Skeletal muscle cell (primary cell): Measurements from ENCODE around the gene ERP44.
A peak's percentile ranks its signal among the peaks of the same experiment; 100 is the strongest.
"Not testable (repeated sequence)": the region's sequence is repeated elsewhere in the genome, so short reads cannot be mapped to it uniquely, and the experiment has no call there.

ENCODE experiments used
- DNase-seq: peaks from one replicate; pipeline ENCODE4 v3.0.0-alpha.2; 2010; ENCODE audit warnings: low read depth
- H3K4me3 ChIP-seq: 2 replicates; pipeline ENCODE4 v1.5.1; 2011; ENCODE audit warnings: low read depth, mild to moderate bottlenecking, control low read depth, low read length, moderate library complexity

ERP44 gene

DNA sequence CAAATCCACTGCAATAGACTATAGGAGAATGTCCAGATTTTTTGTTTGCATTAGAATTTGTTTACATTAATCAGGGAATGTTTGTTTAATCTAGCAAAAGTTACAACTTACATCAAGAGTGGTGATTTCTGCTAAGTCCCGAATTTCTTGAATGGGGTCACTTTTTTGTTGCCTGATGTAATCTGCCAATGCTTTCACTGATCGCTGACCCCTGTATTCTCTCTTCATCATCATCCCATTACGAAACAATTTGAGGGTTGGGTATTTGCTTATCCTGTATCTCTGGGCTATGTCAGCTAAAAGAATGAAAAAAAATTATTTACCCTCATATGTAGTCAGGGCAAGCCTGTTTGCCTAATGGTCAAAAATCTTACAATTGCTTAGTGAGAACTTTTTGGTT, 76.9 kb downstream of the ERP44 start:
- DNase-seq, result no peak
- H3K4me3 ChIP-seq, result no peak overlapping the region

DNA sequence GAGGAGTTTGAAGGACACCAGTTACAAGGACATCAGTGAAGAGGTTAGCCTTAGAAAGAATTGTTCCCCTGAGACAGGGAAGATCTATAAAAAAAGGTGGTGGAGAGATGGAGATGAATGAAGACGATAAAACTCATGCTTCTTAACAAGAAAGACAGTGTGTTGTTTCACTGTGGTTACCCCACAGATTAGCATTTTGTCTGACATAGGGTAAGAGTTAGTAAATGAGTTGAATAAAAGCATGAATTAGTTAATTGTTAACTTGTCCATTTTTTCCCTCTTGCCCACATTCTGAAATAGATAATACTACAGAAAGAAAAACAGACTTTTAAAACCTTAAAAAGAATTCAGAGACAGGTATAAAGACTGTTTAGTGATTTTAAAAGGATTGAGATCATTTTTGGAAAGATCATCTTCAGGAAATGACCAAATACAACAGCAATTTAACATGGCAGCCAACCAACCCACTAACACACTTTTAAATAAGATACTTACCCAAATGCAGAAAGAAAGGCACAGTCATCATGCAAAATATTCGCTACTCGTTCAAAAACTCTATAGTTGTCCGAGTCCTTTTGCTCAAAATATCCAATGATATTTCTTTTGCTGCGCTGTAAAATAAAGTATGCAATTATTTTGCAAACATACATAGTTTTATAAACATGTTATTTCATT, 78.5 kb downstream of the ERP44 start:
- no peak for DNase-seq

DNA sequence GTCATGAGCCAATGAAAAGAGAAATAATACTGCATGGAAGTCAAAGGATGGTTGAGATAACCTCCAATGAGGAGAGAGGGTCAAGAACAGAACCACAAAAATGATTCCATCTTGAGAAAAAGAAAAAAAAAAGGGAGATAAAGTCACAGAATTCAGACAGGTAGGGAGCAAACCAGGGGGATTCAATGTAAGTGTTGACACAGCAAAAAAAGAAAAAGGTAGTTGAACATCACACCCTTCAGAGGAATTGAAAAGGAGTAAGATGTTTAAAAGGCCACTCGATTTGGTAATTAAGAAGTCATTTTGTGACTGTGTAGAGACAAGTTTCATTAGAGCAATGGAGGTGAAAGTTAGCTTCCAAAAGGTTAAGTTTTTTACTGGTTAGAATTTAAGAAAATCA, 79.3 kb downstream of the ERP44 start:
- no peak for DNase-seq
- no peak overlapping the region for H3K4me3 ChIP-seq

More for the DNA sequence above, 78.5 kb downstream of the ERP44 start:
- no peak overlapping the region for H3K4me3 ChIP-seq

DNA sequence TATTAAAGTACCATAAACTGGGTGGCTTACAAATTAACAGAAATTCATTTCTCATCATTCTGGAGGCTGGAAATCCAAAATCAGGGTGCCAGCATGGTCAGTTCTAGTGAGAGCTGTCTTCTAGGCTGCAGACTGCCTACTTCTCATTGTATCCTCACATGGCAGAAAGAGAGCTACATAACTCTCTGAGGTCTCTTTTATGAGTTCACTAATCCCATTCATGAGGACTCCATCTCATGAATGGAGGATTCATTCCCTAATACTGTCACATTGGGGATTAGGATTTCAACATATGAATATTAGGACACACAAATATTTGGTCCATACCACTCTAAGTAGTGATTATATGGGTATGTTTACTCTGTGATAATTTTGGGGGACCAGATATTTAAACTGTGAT, 84.0 kb downstream of the ERP44 start:
- no peak for DNase-seq
- no peak overlapping the region for H3K4me3 ChIP-seq

DNA sequence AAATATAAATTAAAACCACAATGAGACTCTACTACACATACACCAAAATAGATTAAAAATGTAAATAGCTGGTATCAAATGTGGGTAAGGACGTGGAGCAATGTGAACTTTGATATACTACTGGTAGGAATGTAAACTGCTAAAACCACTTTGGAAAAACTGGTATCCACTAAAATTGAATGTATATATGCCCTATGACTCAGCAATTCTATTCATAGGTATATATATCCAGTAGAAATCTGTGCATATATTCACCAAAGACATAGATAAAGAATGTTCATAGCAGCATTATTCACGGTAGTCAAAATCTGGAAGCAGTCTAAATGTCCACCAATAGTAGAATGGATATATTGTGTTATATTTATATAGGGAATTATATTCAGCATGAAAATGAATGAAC, 85.2 kb downstream of the ERP44 start:
- no peak overlapping the region for H3K4me3 ChIP-seq
- no peak for DNase-seq

DNA sequence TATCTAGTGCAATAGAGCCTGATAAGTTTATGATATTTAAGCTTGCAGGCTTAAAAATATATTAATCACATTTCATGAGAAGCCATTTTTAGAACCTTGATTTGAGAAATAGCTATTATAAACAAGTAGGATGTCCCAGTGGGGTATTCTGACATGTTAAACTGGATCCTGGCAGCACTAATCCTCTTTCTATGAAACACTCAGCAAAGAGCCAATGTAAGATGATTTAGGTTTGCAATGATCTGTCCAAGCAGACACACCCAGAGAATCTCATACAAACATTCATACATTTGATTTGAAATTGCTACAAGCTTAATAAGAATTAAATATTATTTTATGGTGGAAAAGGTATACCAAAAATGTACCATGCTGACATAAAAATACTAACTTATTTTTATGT, 86.5 kb downstream of the ERP44 start:
- H3K4me3 ChIP-seq, result no peak overlapping the region
- no peak for DNase-seq

DNA sequence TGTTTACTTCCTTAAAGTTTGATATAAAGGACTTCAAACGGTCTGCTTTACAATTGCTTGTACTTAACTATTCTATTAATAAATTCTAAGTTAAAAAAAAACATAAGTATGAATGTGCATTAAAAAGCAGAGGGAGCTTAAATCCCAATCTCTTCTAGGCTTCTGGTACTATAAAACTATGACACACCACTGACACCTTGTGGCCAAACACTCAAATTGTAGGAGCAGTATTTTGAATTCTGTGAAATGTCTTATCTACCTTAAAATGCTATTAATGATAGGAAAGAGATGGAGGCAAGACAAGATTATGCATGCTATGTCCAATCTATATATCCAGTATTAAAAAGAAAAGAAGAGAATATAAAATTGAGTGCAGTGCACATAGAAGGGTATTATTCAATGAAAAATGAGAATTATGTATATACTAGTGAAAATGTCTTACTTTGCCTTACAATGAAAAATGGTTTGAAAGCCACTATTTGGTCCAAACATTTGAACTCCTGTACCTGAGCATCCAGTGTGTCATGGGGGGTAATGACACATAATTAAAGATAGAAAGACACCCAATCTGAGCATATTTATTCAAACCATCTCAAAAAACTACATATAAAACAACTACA, 87.6 kb downstream of the ERP44 start:
- H3K4me3 ChIP-seq, result no peak overlapping the region
- peak; percentile 4 for DNase-seq

DNA sequence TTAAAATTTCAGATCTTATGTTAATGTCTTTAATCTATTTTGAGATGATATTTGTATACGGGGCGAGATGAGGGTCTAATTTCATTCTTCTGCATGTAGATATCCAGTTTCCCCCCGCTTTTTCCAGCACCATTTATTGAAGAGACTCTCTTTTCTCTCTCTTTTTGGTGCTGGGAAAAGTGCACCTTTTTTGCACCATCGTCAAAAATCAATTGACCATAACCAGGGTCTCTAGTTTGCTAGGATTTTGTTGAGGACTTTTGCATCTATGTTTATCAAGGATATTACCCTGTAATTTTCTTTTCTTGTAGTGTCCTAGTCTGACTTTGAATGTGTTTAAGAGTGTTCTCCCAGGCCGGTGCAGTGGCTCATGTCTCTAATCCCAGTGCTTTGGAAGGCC, 99.0 kb downstream of the ERP44 start:
- DNase-seq, result no peak
- H3K4me3 ChIP-seq, result no peak overlapping the region

DNA sequence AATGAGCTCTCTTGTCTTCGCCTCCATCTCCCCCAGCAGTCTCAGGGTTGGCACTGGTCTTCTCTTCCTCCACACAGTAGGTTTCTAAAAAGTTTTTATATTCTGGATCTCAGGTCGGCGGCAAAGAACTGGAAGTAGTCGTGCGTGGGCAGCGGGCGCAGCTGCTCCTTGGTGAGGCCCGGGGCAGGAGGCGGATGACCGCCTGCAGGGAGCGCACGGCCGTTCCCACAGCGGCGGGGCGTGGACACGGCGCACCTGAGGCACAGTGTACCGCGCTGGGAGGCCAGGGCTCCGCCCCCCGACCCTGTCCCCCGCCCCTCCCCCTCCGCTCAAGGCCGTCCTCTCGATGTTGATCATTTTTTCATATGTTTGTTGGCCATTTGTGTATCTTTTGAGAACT, 99.9 kb downstream of the ERP44 start:
- no peak overlapping the region for H3K4me3 ChIP-seq
- no peak for DNase-seq

DNA sequence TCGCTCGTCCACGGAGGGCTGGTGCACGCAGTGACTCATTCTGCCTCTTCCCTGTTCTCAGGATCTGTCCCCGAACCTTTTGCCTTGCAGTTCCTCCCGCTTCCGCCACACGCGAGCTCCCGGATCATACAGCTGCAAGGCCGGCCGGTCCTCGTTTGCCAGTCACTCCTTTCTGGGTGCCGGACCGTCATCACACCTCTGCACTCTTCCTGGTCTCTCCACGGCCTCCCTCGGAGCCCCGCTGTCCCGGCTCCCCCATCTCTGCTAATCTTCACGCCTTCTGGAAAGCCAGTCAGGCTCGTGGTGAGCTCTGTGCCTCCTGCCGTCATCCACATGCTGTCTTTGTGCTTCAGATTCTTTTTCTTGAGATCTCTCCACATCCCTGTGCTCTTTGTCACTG, 100.5 kb downstream of the ERP44 start:
- H3K4me3 ChIP-seq, result no peak overlapping the region
- no peak for DNase-seq

DNA sequence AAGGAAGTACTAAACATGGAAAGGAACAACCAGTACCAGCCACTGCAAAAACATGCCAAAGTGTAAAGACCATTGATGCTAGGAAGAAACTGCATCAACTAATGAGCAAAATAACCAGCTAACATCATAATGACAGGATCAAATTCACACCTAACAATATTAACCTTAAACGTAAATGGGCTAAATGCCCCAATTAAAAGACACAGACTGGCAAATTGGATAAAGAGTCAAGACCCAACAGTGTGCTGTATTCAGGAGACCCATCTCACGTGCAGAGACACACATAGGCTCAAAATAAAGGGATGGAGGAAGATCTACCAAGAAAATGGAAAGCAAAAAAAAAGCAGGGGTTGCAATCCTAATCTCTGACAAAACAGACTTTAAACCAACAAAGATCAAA, 108.3 kb downstream of the ERP44 start:
- not testable (repeated sequence) for H3K4me3 ChIP-seq, DNase-seq

DNA sequence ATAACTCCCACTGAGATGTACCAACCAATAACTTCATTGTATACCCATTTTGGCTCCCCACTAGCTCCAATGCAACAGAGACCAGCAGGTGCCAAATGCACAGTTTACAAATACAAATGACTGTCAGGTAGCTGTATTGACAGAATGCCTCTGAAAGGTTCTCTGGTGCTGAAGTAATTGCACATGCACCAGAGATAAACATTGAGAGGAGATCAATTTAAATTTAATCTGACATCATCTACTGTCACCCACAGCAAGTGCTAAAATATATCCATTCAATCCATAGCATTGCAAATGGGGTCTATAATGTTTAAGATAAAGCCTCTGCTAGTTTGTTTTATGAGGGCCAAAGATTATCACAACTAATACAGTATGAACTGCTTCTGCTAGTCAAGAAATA, 112.2 kb downstream of the ERP44 start:
- no peak for DNase-seq
- H3K4me3 ChIP-seq, result no peak overlapping the region

DNA sequence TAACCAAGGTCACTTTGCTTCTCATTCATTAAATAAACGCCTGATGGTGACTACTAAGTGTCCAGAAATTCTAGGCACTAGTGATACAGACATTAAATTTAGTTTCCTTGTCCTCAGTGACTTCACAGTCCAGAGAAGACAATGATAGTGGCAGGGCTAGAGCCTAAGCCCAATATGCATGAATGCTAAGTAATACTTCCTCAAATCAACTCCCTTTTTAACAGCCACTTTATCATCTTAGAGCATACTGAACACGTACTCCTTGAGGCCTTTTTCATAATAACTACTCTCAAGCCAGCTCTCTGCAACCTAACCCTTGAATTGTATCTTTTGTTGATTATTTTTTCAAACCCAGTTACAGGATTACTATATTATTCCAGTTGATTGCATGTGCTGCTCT, 118.2 kb downstream of the ERP44 start:
- DNase-seq, result no peak
- no peak overlapping the region for H3K4me3 ChIP-seq

DNA sequence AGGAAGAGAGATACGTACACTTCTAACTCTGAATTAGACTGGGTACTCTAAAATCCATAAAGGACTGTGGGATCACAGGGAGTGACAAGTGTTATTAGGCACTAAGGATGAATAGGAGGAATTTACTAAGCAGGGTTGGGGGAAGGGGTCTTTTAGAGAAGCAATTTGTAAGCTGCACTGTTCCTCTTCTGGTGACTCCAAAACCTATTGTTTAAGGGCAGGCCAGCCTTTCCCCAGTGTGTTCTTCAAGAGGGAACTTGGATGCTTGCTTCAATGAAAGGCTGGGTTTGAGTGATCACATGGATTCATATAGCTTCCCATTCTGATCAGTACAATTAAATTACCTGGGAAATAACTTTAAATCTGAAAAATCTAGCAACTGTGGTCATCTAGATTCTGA, 120.6 kb downstream of the ERP44 start:
- no peak overlapping the region for H3K4me3 ChIP-seq
- no peak for DNase-seq

DNA sequence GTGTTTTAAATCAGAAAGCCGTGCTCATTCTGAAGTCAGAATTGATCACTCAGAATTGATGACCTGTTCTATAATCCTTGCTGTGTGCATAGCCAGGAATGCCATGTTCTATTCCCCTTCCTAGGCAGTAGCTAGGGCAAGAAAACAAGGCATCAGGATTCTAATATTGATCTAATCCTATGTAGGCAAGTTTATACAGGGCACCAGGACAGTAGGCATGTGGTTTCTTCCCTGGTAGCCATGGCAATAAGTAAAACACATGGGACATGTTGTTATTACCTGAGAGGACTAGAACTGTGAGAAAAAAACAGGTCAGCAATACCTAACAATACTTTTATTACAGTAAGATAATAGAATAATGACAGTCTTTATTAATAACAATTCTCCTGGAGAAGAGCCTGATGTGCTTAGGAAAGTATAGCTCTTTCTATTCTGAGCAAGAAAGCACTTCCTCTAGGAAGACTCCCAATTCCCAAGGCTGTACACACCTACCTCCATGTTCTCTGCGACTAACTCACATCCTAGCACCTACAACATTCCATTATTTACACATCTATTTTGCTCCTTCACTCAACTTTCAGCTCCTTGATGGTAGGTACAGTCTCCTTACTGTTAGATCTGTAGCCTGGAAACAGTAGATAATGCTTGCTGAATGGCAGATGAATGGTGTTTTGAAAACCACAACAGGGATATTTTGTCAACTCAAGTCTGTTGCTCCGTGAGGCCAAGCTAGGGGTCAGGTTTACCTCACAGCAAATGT, 121.6 kb downstream of the ERP44 start:
- no peak for DNase-seq
- no peak overlapping the region for H3K4me3 ChIP-seq

DNA sequence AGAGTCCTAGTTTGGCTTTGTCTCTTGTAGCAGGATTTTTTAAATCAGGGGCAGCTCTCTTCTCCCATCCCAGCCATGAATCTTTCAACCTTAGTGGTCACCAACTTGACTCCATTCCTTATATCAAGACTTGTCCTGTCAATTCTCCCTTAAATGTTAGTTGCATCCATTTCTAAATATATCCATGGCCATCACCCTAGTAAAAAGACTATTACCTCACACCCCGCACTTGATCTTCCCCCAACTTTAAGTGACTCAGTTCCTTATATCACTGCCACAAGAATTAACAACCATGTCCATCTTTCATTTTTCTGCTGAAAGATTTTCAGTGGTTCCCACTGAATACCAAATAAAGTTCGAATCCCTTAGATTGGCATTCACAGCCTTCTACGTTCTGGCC, 125.3 kb downstream of the ERP44 start:
- DNase-seq, result no peak
- no peak overlapping the region for H3K4me3 ChIP-seq

DNA sequence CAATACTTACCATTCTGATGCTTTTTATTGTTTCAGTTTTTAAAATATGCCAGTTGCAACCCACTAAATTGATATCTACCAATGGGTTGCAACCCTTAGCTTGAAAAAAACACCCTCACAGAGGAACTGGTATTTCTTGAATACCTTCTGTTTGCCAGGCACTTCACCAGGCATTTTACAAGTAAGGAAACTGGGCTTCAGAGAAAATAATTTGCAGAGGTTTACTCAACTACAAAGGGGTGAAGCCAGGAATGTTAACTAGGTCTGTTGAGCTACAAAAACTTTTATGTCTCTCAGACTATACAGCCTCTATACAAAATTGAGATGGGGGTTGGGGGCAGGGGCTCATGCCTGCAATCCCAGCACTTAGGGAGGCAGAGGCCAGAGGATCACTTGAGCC, 127.4 kb downstream of the ERP44 start:
- H3K4me3 ChIP-seq, result no peak overlapping the region
- DNase-seq, result no peak

DNA sequence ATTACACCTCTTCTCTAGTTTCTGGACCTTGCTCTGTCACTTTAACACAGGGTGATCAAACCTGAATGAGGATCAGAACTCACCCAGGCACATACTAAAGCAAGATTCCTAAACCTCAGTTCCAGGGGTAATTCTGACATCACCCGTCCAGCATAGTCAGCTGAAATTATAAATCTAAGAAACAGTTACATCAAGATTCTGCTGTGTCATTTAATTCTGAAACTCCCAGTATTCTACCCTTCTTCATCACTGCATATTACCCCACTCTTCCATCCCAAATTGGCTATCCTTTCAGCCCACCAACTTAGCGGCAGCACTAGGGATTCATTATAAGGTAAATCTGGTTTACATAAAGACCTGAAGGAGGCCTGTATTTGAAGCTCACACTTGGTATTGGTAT, 128.3 kb downstream of the ERP44 start:
- H3K4me3 ChIP-seq, result no peak overlapping the region
- no peak for DNase-seq

DNA sequence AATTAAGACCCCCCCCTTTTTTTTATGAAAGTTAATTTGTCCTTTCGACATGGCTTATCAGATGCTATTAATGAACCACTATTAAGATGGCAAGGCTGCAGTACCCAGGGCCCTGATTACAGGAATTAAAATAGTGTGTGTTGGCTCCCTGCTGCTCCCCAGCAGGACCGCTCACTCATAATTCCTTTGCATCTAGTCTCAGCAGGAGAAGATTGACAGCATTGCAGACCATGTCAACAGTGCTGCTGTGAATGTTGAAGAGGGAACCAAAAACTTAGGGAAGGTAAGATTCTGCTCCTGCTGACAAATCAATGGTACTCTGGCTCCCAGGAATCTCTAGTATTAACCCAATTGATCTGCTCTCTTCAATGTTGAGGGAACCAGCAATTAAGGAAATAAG, 131.3 kb downstream of the ERP44 start:
- no peak overlapping the region for H3K4me3 ChIP-seq

DNA sequence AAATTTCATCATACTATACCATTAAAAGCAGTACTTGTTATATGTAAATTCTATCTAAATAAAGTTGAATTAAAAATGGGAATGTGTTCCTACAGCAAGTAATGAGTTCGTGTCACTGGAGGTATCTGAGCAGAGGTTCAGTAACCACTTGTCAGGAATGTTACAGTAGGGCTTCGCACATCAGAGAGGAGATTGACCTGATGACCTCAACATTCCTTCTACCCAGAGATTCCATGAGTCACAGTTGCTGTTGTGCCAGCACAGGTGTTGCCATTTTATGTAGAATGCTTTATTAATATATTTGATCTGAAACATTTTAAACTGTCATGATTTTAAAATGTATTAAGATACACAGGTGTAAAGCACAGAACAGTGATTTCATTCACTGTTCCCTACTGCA, 132.1 kb downstream of the ERP44 start:
- no peak overlapping the region for H3K4me3 ChIP-seq
- DNase-seq, result no peak

More for the DNA sequence above, 131.3 kb downstream of the ERP44 start:
- no peak for DNase-seq

DNA sequence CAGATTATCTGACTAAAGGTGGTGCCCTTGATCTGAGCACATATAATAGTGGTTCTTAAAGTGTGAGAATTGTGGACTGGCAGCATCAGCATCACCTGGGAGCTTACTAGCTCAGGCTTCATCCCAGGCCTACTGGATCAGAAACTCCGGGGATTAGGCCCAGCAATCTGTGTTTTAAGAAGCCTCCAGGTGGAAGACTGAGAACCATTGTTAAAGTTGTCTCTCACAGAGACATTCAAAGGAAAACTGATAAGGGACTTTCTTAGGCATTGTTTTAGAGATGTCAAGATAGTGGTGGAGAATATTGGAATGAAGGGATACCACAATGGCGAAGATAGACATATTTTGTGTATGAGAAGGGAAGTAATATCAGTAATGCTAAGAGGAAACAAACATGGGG, 132.8 kb downstream of the ERP44 start:
- H3K4me3 ChIP-seq, result no peak overlapping the region
- DNase-seq, result no peak
